CD4-positive, alpha-beta memory T cell (primary cell): Measurements from ENCODE around the gene EXOC6B. TPM values are rescaled to one million over a fixed set of nuclear protein-coding genes. Genes with fewer than 3 reads are reported as not detected.

Experiments used
- CTCF ChIA-PET: fragments of 350-600 bp; sonication (Branson Sonifier 250); formaldehyde crosslinking; loops from one replicate; lab custom pipeline; 2021; ENCODE audit warnings: inconsistent platforms; ENCODE audit not compliant: partially characterized antibody; lab: Charles Lee
- POLR2A ChIA-PET: fragments of 350-600 bp; sonication (Branson Sonifier 250); formaldehyde crosslinking; loops from one replicate; lab custom pipeline; 2021; ENCODE audit not compliant: partially characterized antibody; lab: Charles Lee
- DNase-seq, 5 donors: peaks; one replicate each; pipeline versions ENCODE4 v3.0.0 to v3.0.0-alpha.2; 2020 to 2022; ENCODE audit warnings: mixed read lengths in 1 of 5
- H3K27ac ChIP-seq: one replicate; pipeline ENCODE4 v1.7.0; 2013; ENCODE audit warnings: low read depth, low read length
- H3K27me3 ChIP-seq: 2 replicates; pipeline ENCODE4 v1.7.0; 2013; ENCODE audit warnings: mild to moderate bottlenecking, low read length, moderate library complexity; ENCODE audit not compliant: insufficient read depth
- H3K36me3 ChIP-seq: 2 replicates; pipeline ENCODE4 v1.7.0; 2013; ENCODE audit warnings: mild to moderate bottlenecking, low read length, moderate library complexity; ENCODE audit not compliant: insufficient read depth
- H3K4me1 ChIP-seq: 2 replicates; pipeline ENCODE4 v1.7.0; 2013; ENCODE audit warnings: mild to moderate bottlenecking, low read length, moderate library complexity; ENCODE audit not compliant: insufficient read depth
- H3K4me3 ChIP-seq, 2 donors: one replicate each; pipeline ENCODE4 v1.7.0; 2013; ENCODE audit warnings: low read length in 2 of 2, mild to moderate bottlenecking in 1 of 2
- H3K9me3 ChIP-seq, 2 donors: one replicate each; pipeline ENCODE4 v1.7.0; 2013; ENCODE audit warnings: low read length in 2 of 2, control low read depth in 1 of 2; ENCODE audit not compliant: control insufficient read depth in 1 of 2
- H3K27ac Mint-ChIP-seq, 7 donors: one replicate each; pipeline ENCODE4 v1.8.0; 2020 to 2021; ENCODE audit warnings: mixed read lengths in 7 of 7, mild to moderate bottlenecking in 6 of 7, inconsistent platforms in 3 of 7, moderate library complexity in 3 of 7
- H3K27me3 Mint-ChIP-seq, 2 donors: one replicate each; pipeline ENCODE4 v1.8.0; 2020 to 2021; ENCODE audit warnings: mixed read lengths in 2 of 2
- H3K36me3 Mint-ChIP-seq, 2 donors: one replicate each; pipeline ENCODE4 v1.8.0; 2020 to 2021; ENCODE audit warnings: mixed read lengths in 2 of 2, inconsistent platforms in 1 of 2, mild to moderate bottlenecking in 1 of 2
- H3K4me1 Mint-ChIP-seq, 4 donors: one replicate each; pipeline ENCODE4 v1.8.0; 2020 to 2021; ENCODE audit warnings: mixed read lengths in 4 of 4, mild to moderate bottlenecking in 1 of 4
- H3K4me3 Mint-ChIP-seq, 8 donors: one replicate each; pipeline ENCODE4 v1.8.0; 2020 to 2021; ENCODE audit warnings: mixed read lengths in 8 of 8, mild to moderate bottlenecking in 7 of 8, moderate library complexity in 6 of 8, inconsistent platforms in 3 of 8
- H3K9me3 Mint-ChIP-seq, 8 donors: one replicate each; pipeline ENCODE4 v1.8.0; 2020 to 2021; ENCODE audit warnings: mixed read lengths in 8 of 8, mild to moderate bottlenecking in 5 of 8, inconsistent platforms in 3 of 8, moderate library complexity in 1 of 8
- intact Hi-C: fragments of 100-400 bp; cut with micrococcal nuclease; formaldehyde crosslinking; loops from one replicate; pipeline ENCODE4 v1.15.1; 2023
- polyA plus RNA-seq, 2 donors: library from polyadenylated mRNA; unstranded; fragments of 300-500 nt; fragmentation: Illumina TruSeq; gene quantifications; one replicate each; pipeline ENCODE4 v1.2.3, GENCODE V29; 2021
- total RNA-seq, 2 experiments: library from RNA; stranded (reverse); gene quantifications; one replicate each; pipeline ENCODE4 v1.2.3, GENCODE V29; 2021

Gene EXOC6B
- total and polyA plus RNA-seq, 4 experiments from 2014 or later, result 1.3 to 19.8 (median 10.7) TPM

GRCh38 chr2:72822794-72823193, 3.0 kb downstream of the EXOC6B start:
- no peak for DNase-seq
- no peaks in the 10 kb centered on the region for H3K36me3 ChIP-seq
- H3K4me1 Mint-ChIP-seq, result peaks cover 31 to 40% (median 36%) of the 10 kb centered on the region in 4 donors
- ChIA-PET POLR2A (no interaction called here), CTCF (interaction anchor here (0.8 kb wide), 1 partner anchor 50 kb away, joined by 4 read pairs; no protein-coding TSS in a partner anchor)
- H3K36me3 Mint-ChIP-seq, result peaks cover 0 to 5% of the 10 kb centered on the region in 2 donors
- no peaks in the 10 kb centered on the region for H3K27me3 ChIP-seq
- peak overlapping the region in 2 of 8 donors; percentile 16 to 20 for H3K4me3 Mint-ChIP-seq
- peaks cover 23% of the 10 kb centered on the region for H3K4me1 ChIP-seq
- H3K27me3 Mint-ChIP-seq, result no peaks in the 10 kb centered on the region
- H3K9me3 Mint-ChIP-seq, result peaks cover 0 to 2% (median 0%) of the 10 kb centered on the region in 8 donors
- no peak overlapping the region for H3K27ac ChIP-seq
- intact Hi-C loops, result no loop called here
- H3K9me3 ChIP-seq, result no peaks in the 10 kb centered on the region
- no peak overlapping the region for H3K27ac Mint-ChIP-seq
- H3K4me3 ChIP-seq, result no peak overlapping the region

GRCh38 chr2:72821983-72822382, 3.9 kb downstream of the EXOC6B start:
- no peak overlapping the region for H3K4me3 Mint-ChIP-seq
- intact Hi-C loops, result no loop called here

DNA sequence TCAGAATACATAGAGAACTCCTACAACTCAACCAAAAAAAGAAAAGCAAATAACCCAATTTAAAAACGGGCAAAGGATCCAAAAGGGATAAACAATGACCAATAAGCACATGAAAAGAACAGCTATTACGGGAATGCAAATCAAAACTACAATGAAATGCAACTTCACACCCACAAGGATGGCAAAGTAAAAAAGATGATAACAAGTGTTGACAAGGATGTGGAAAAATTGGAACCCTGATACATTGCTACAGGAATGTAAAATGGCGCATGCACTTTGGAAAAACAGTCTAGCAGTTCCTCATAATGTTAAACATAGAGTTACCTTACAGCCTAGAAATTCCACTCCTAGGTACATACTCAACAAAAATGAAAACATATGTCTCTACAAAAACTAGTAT, 4.7 kb downstream of the EXOC6B start:
- Histone ChIP-seq H3K4me3 (no peak overlapping the region), H3K27me3 (no peaks in the 10 kb centered on the region), H3K4me1 (peaks cover 23% of the 10 kb centered on the region), H3K36me3 (no peaks in the 10 kb centered on the region), H3K9me3 (no peaks in the 10 kb centered on the region), H3K27ac (no peak overlapping the region)
- H3K36me3 Mint-ChIP-seq, result peaks cover 0 to 5% of the 10 kb centered on the region in 2 donors
- H3K27me3 Mint-ChIP-seq, result no peaks in the 10 kb centered on the region
- H3K9me3 Mint-ChIP-seq, result peaks cover 0 to 2% (median 0%) of the 10 kb centered on the region in 8 donors
- intact Hi-C loops, result no loop called here
- ChIA-PET CTCF (interaction anchor here (1.0 to 1.7 kb wide), 2 partner anchors 38 to 40 kb away, joined by 3 to 4 read pairs; no protein-coding TSS in a partner anchor), POLR2A (no interaction called here)
- peaks cover 29 to 39% (median 35%) of the 10 kb centered on the region in 4 donors for H3K4me1 Mint-ChIP-seq
- no peak overlapping the region for H3K27ac Mint-ChIP-seq
- no peak overlapping the region for H3K4me3 Mint-ChIP-seq
- DNase-seq, result no peak

More at GRCh38 chr2:72821983-72822382, 3.9 kb downstream of the EXOC6B start:
- Histone ChIP-seq H3K4me1 (peaks cover 23% of the 10 kb centered on the region), H3K4me3 (no peak overlapping the region), H3K27ac (no peak overlapping the region), H3K9me3 (no peaks in the 10 kb centered on the region), H3K27me3 (no peaks in the 10 kb centered on the region), H3K36me3 (no peaks in the 10 kb centered on the region)
- no peak for DNase-seq
- no peaks in the 10 kb centered on the region for H3K27me3 Mint-ChIP-seq
- CTCF ChIA-PET, result interaction anchor here (0.8 kb wide), 1 partner anchor 49 kb away, joined by 4 read pairs; no protein-coding TSS in a partner anchor
- POLR2A ChIA-PET, result no interaction called here
- peaks cover 0 to 2% (median 0%) of the 10 kb centered on the region in 8 donors for H3K9me3 Mint-ChIP-seq
- peaks cover 32 to 40% (median 37%) of the 10 kb centered on the region in 4 donors for H3K4me1 Mint-ChIP-seq
- peak overlapping the region in 1 of 7 donors; percentile 13 for H3K27ac Mint-ChIP-seq
- H3K36me3 Mint-ChIP-seq, result peaks cover 0 to 5% of the 10 kb centered on the region in 2 donors

- H3K27me3 ChIP-seq, result no peaks in the 10 kb centered on the region
- Mint-ChIP-seq H3K4me1 (peaks cover 18 to 26% (median 22%) of the 10 kb centered on the region in 4 donors), H3K4me3 (no peak overlapping the region), H3K27ac (no peak overlapping the region), H3K27me3 (no peaks in the 10 kb centered on the region), H3K9me3 (peaks cover 0 to 2% (median 0%) of the 10 kb centered on the region in 8 donors), H3K36me3 (peaks cover 0 to 3% of the 10 kb centered on the region in 2 donors)
- H3K9me3 ChIP-seq, result no peaks in the 10 kb centered on the region
- H3K4me3 ChIP-seq, result no peak overlapping the region
- H3K36me3 ChIP-seq, result no peaks in the 10 kb centered on the region
- ChIA-PET POLR2A (interaction anchor here (0.6 kb wide), 1 partner anchor 1593 kb away, joined by 3 read pairs; the partner anchor contains the start of gene PAIP2B), CTCF (interaction anchor here (1.7 kb wide), 1 partner anchor 42 kb away, joined by 4 read pairs; no protein-coding TSS in a partner anchor)
- intact Hi-C loops, result no loop called here
- peaks cover 14% of the 10 kb centered on the region for H3K4me1 ChIP-seq
- H3K27ac ChIP-seq, result no peak overlapping the region
- no peak for DNase-seq
Measured at GRCh38 chr2:72819501-72819900, 6.3 kb downstream of the EXOC6B start.

GRCh38 chr2:72815655-72816278, 10.1 kb downstream of the EXOC6B start:
- CTCF ChIA-PET, result interaction anchor here (1.0 kb wide), 1 partner anchor 46 kb away, joined by 3 read pairs; no protein-coding TSS in a partner anchor
- peaks cover 8 to 16% (median 14%) of the 10 kb centered on the region in 4 donors for H3K4me1 Mint-ChIP-seq

GRCh38 chr2:72813841-72814240, 12.0 kb downstream of the EXOC6B start:
- H3K36me3 Mint-ChIP-seq, result peaks cover 14 to 18% of the 10 kb centered on the region in 2 donors
- no peak for DNase-seq
- no peak overlapping the region for H3K4me3 ChIP-seq
- peaks cover 8 to 22% (median 13%) of the 10 kb centered on the region in 4 donors for H3K4me1 Mint-ChIP-seq
- no peaks in the 10 kb centered on the region for H3K36me3 ChIP-seq
- peak overlapping the region in 2 of 7 donors; percentile 12 to 29 for H3K27ac Mint-ChIP-seq
- POLR2A ChIA-PET, result no interaction called here
- H3K27ac ChIP-seq, result no peak overlapping the region
- no peak overlapping the region for H3K4me3 Mint-ChIP-seq
- no peaks in the 10 kb centered on the region for H3K27me3 ChIP-seq
- peaks cover 5% of the 10 kb centered on the region for H3K4me1 ChIP-seq
- no peaks in the 10 kb centered on the region for H3K9me3 ChIP-seq
- no peaks in the 10 kb centered on the region for H3K27me3 Mint-ChIP-seq
- CTCF ChIA-PET, result no interaction called here
- H3K9me3 Mint-ChIP-seq, result peaks cover 0 to 15% (median 11%) of the 10 kb centered on the region in 8 donors
- intact Hi-C loops, result no loop called here

More at GRCh38 chr2:72815655-72816278, 10.1 kb downstream of the EXOC6B start:
- DNase-seq, result no peak
- Mint-ChIP-seq H3K27me3 (no peaks in the 10 kb centered on the region), H3K9me3 (peaks cover 0 to 2% (median 0%) of the 10 kb centered on the region in 8 donors), H3K27ac (no peak overlapping the region), H3K36me3 (peaks cover 0 to 2% of the 10 kb centered on the region in 2 donors), H3K4me3 (no peak overlapping the region)
- Histone ChIP-seq H3K9me3 (no peaks in the 10 kb centered on the region), H3K27ac (no peak overlapping the region), H3K27me3 (no peaks in the 10 kb centered on the region), H3K4me1 (peaks cover 5% of the 10 kb centered on the region), H3K36me3 (no peaks in the 10 kb centered on the region), H3K4me3 (no peak overlapping the region)
- POLR2A ChIA-PET, result no interaction called here
- intact Hi-C loops, result no loop called here

DNA sequence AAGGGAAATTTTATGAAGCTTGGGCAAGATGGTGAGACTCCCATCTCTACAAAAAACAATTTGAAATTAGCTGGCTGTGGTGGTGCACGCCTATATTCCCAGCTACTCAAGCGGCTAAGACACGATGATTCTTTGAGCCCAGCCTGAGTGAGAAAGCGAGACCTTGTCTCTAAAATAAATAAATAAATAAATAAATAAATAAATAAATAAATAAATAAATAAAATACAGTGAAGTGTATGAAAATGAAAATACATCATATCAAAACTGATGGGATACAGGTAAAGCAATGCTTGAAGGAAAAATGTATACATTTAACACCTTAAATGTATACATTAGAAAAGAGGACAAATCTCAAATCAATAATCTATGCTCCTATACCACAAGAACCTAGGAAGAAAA, 15.7 kb downstream of the EXOC6B start:
- H3K36me3 Mint-ChIP-seq, result peaks cover 18 to 29% of the 10 kb centered on the region in 2 donors
- CTCF ChIA-PET, result no interaction called here
- H3K27ac Mint-ChIP-seq, result no peak overlapping the region

More for the DNA sequence above, 15.7 kb downstream of the EXOC6B start:
- DNase-seq, result no peak
- POLR2A ChIA-PET, result no interaction called here
- Histone ChIP-seq H3K9me3 (no peaks in the 10 kb centered on the region), H3K4me1 (peaks cover 5% of the 10 kb centered on the region), H3K27me3 (no peaks in the 10 kb centered on the region), H3K36me3 (no peaks in the 10 kb centered on the region), H3K27ac (no peak overlapping the region), H3K4me3 (no peak overlapping the region)
- intact Hi-C loops, result no loop called here
- Mint-ChIP-seq H3K4me3 (no peak overlapping the region), H3K4me1 (peaks cover 6 to 24% (median 10%) of the 10 kb centered on the region in 4 donors), H3K9me3 (peaks cover 0 to 22% (median 14%) of the 10 kb centered on the region in 8 donors), H3K27me3 (no peaks in the 10 kb centered on the region)
